ENCODE data around the gene DRD3. TPM values are rescaled to one million over a fixed set of nuclear protein-coding genes. Genes with fewer than 3 reads are reported as not detected.

The DRD3 gene
- total RNA-seq, 1 donor from 2014 or later, result not detected

- no peaks in the 10 kb centered on the region for H3K79me2 ChIP-seq (ENCODE audit: low read depth)
- Mint-ChIP-seq H3K9me3 (peaks cover 6% of the 10 kb centered on the region), H3K4me1 (peaks cover 16% of the 10 kb centered on the region), H3K4me3 (peak overlapping the region; percentile 13), H3K27me3 (ENCODE audit: insufficient read depth, low read depth) (no peaks in the 10 kb centered on the region), H3K36me3 (peaks cover 2% of the 10 kb centered on the region), H3K27ac (peak overlapping the region; percentile 74)
- no peaks in the 10 kb centered on the region for H3K9me3 ChIP-seq (ENCODE audit: low read depth)
- peak overlapping the region; percentile 60 for H3K4me2 ChIP-seq
- no peak overlapping the region for H3K4me3 ChIP-seq
- H3K27ac ChIP-seq, result no peak overlapping the region
- peak overlapping the region; percentile 81 for H2AFZ ChIP-seq (replicated peaks)
- no peaks in the 10 kb centered on the region for H4K20me1 ChIP-seq (ENCODE audit: low read depth)
- H3K36me3 ChIP-seq, result no peaks in the 10 kb centered on the region
- H3F3A ChIP-seq (ENCODE audit: low read depth), result no peaks in the 10 kb centered on the region
- TF ChIP-seq CTCF (IDR thresholded peaks at IDR 0.05), result no peak
- no peak for TF ChIP-seq EZH2phosphoT487 (IDR thresholded peaks at IDR 0.05)
- no peak for TF ChIP-seq EZH2 (IDR thresholded peaks at IDR 0.05)
- H3K4me1 ChIP-seq, result peaks cover 11% of the 10 kb centered on the region
- H3K9ac ChIP-seq, result no peak overlapping the region
- no peaks in the 10 kb centered on the region for H3K27me3 ChIP-seq
- DNase-seq (ENCODE audit: low spot score), result peak; percentile 34
Observed at GRCh38 chr3:114122027-114122709, 56.7 kb downstream of the DRD3 start.

GRCh38 chr3:114120211-114120610 lies 58.6 kb downstream of the DRD3 start:
- Mint-ChIP-seq H3K36me3 (peaks cover 2% of the 10 kb centered on the region), H3K9me3 (peaks cover 6% of the 10 kb centered on the region), H3K4me3 (no peak overlapping the region), H3K4me1 (peaks cover 16% of the 10 kb centered on the region), H3K27ac (no peak overlapping the region), H3K27me3 (ENCODE audit: insufficient read depth, low read depth) (no peaks in the 10 kb centered on the region)
- no peaks in the 10 kb centered on the region for H3K36me3 ChIP-seq
- H3K79me2 ChIP-seq (ENCODE audit: low read depth), result no peaks in the 10 kb centered on the region
- H3K4me2 ChIP-seq, result no peak overlapping the region
- H3K9me3 ChIP-seq (ENCODE audit: low read depth), result no peaks in the 10 kb centered on the region
- H3K4me1 ChIP-seq, result peaks cover 11% of the 10 kb centered on the region
- H4K20me1 ChIP-seq (ENCODE audit: low read depth), result no peaks in the 10 kb centered on the region
- no peaks in the 10 kb centered on the region for H3F3A ChIP-seq (ENCODE audit: low read depth)
- no peak overlapping the region for H3K4me3 ChIP-seq
- H3K27me3 ChIP-seq, result no peaks in the 10 kb centered on the region
- DNase-seq (ENCODE audit: low spot score), result no peak
- H3K27ac ChIP-seq, result no peak overlapping the region
- H3K9ac ChIP-seq, result no peak overlapping the region
- TF ChIP-seq CTCF (IDR thresholded peaks at IDR 0.05), result no peak
- no peak for TF ChIP-seq EZH2phosphoT487 (IDR thresholded peaks at IDR 0.05)
- no peak for TF ChIP-seq EZH2 (IDR thresholded peaks at IDR 0.05)
- no peak overlapping the region for H2AFZ ChIP-seq (replicated peaks)

- Mint-ChIP-seq H3K4me3 (no peak overlapping the region), H3K9me3 (peaks cover 4% of the 10 kb centered on the region), H3K36me3 (peaks cover 2% of the 10 kb centered on the region), H3K27me3 (ENCODE audit: insufficient read depth, low read depth) (no peaks in the 10 kb centered on the region), H3K27ac (no peak overlapping the region), H3K4me1 (peaks cover 16% of the 10 kb centered on the region)
- Histone ChIP-seq H3K27me3 (no peaks in the 10 kb centered on the region), H3K4me3 (no peak overlapping the region), H3K79me2 (ENCODE audit: low read depth) (no peaks in the 10 kb centered on the region), H2AFZ (replicated peaks) (no peak overlapping the region), H3K9ac (no peak overlapping the region), H3K36me3 (no peaks in the 10 kb centered on the region), H3K4me2 (no peak overlapping the region), H3F3A (ENCODE audit: low read depth) (no peaks in the 10 kb centered on the region), H3K9me3 (ENCODE audit: low read depth) (no peaks in the 10 kb centered on the region), H3K27ac (no peak overlapping the region), H3K4me1 (peaks cover 11% of the 10 kb centered on the region), H4K20me1 (ENCODE audit: low read depth) (no peaks in the 10 kb centered on the region)
- TF ChIP-seq EZH2 (IDR thresholded peaks at IDR 0.05), result no peak
- no peak for TF ChIP-seq CTCF (IDR thresholded peaks at IDR 0.05)
- no peak for TF ChIP-seq EZH2phosphoT487 (IDR thresholded peaks at IDR 0.05)
- no peak for DNase-seq (ENCODE audit: low spot score)
Observed at GRCh38 chr3:114119776-114120175, 59.1 kb downstream of the DRD3 start.

Measured in neural progenitor cell (in vitro differentiated cells).